GOT3 (cell line): ENCODE data around the gene USP34.
A peak's percentile ranks its signal among the peaks of the same experiment; 100 is the strongest.
"Not testable (repeated sequence)": the region's sequence is repeated elsewhere in the genome, so short reads cannot be mapped to it uniquely, and the experiment has no call there.

Experiments
- DNase-seq: peaks from one replicate; lab custom pipeline; 2025; ENCODE audit warnings: mixed read lengths; lab: John Stamatoyannopoulos, UW

The USP34 gene

GRCh38 chr2:61157371-61158003 lies 313.4 kb downstream of the USP34 start:
- no peak for DNase-seq

- no peak for DNase-seq
These were observed 319.5 kb downstream of the USP34 start for GRCh38 chr2:61151436-61151835.

GRCh38 chr2:61149074-61149473 lies 321.8 kb downstream of the USP34 start:
- no peak for DNase-seq

- DNase-seq = not testable (repeated sequence)
These were observed 322.8 kb downstream of the USP34 start for GRCh38 chr2:61148091-61148490.

- no peak for DNase-seq
These were observed 324.9 kb downstream of the USP34 start for GRCh38 chr2:61145990-61146389.

- DNase-seq = peak; percentile 90
These were observed 326.1 kb downstream of the USP34 start for GRCh38 chr2:61144697-61145268.

GRCh38 chr2:61141151-61141550 lies 329.7 kb downstream of the USP34 start:
- no peak for DNase-seq

- no peak for DNase-seq
These were observed 332.0 kb downstream of the USP34 start for GRCh38 chr2:61138859-61139258.
